CD4-positive, alpha-beta T cell (primary cell): ENCODE results near the gene WWOX. TPM values are rescaled to one million over a fixed set of nuclear protein-coding genes. Genes with fewer than 3 reads are reported as not detected.

Source experiments
- ATAC-seq: fragments of 200-7000 bp; cut with Tn5 transposase; one replicate; pipeline ENCODE4 v1.10.0; 2022; ENCODE audit warnings: mild to moderate bottlenecking; ENCODE audit not compliant: poor library complexity
- CTCF ChIA-PET: fragments of 350-600 bp; sonication (Branson Sonifier 250); formaldehyde crosslinking; loops from one replicate; lab custom pipeline; 2021; ENCODE audit warnings: antibody characterized with exemption, inconsistent platforms; lab: Charles Lee
- POLR2A ChIA-PET: fragments of 350-600 bp; sonication (Branson Sonifier 250); formaldehyde crosslinking; loops from one replicate; lab custom pipeline; 2021; ENCODE audit warnings: antibody characterized with exemption, inconsistent platforms; lab: Charles Lee
- DNase-seq, 14 experiments: peaks; one replicate each; pipeline ENCODE4 v3.0.0-alpha.2; 2013 to 2020; ENCODE audit warnings: mixed read lengths in 2 of 14
- H3K27ac ChIP-seq, 2 donors: one replicate each; pipeline versions ENCODE4 v1.5.1 to v1.7.0; 2013; ENCODE audit warnings: low read length in 2 of 2, low read depth in 1 of 2, mild to moderate bottlenecking in 1 of 2
- H3K27me3 ChIP-seq, 2 experiments: 1 replicate in 1 of 2; 2 replicates in 1 of 2; pipeline versions ENCODE4 v1.6.1 to v1.7.0; 2013; ENCODE audit warnings: low read length in 2 of 2, control low read depth in 1 of 2, mild to moderate bottlenecking in 1 of 2, moderate library complexity in 1 of 2; ENCODE audit not compliant: insufficient read depth in 2 of 2, control insufficient read depth in 1 of 2
- H3K36me3 ChIP-seq: one replicate; pipeline ENCODE4 v1.6.1; 2013; ENCODE audit warnings: low read length, control low read depth; ENCODE audit not compliant: insufficient read depth
- H3K4me1 ChIP-seq: one replicate; pipeline ENCODE4 v1.6.1; 2013; ENCODE audit warnings: low read length, control low read depth; ENCODE audit not compliant: insufficient read depth
- H3K4me3 ChIP-seq: one replicate; pipeline ENCODE4 v1.5.1; 2013; ENCODE audit warnings: mild to moderate bottlenecking, low read length, moderate library complexity
- H3K9me3 ChIP-seq, 2 experiments: 1 replicate in 1 of 2; 2 replicates in 1 of 2; pipeline versions ENCODE4 v1.6.1 to v1.7.0; 2013; ENCODE audit warnings: low read length in 2 of 2, mild to moderate bottlenecking in 2 of 2, control low read depth in 1 of 2, moderate library complexity in 1 of 2; ENCODE audit not compliant: control insufficient read depth in 1 of 2, insufficient read depth in 1 of 2
- H3K27ac Mint-ChIP-seq: one replicate; pipeline ENCODE4 v1.8.0; 2020; ENCODE audit warnings: mixed read lengths
- H3K27me3 Mint-ChIP-seq: one replicate; pipeline ENCODE4 v1.8.0; 2021; ENCODE audit warnings: mixed read lengths
- H3K36me3 Mint-ChIP-seq: one replicate; pipeline ENCODE4 v1.8.0; 2021; ENCODE audit warnings: low read depth, mixed read lengths
- H3K4me1 Mint-ChIP-seq: one replicate; pipeline ENCODE4 v1.8.0; 2021; ENCODE audit warnings: low read depth, mixed read lengths
- H3K4me3 Mint-ChIP-seq: one replicate; pipeline ENCODE4 v1.8.0; 2020; ENCODE audit warnings: mild to moderate bottlenecking, mixed read lengths
- H3K9me3 Mint-ChIP-seq: one replicate; pipeline ENCODE4 v1.8.0; 2020; ENCODE audit warnings: mixed read lengths
- intact Hi-C, 2 experiments: fragments of 100-400 bp; cut with DNase I in 1 of 2; cut with micrococcal nuclease in 1 of 2; formaldehyde crosslinking; loops; one replicate each; pipeline versions ENCODE4 v1.15.1 to v1.9.0; 2023 to 2025; cut with DNase I, micrococcal nuclease
- total RNA-seq, 174 experiments: library from RNA in 2 of 174; stranded (reverse) in 2 of 174; gene quantifications; one replicate each; pipeline ENCODE4 v1.2.3 and lab custom pipeline; 2021 to 2026
- TF ChIP-seq, protein P1 (sequence below): fragments of 200-600 bp; IDR thresholded peaks from one replicate; pipeline ENCODE4 v1.8.0; 2022; ENCODE audit warnings: antibody characterized with exemption, mild to moderate bottlenecking

The WWOX gene
- total RNA-seq, 2 experiments from 2014 or later, result 19.3 to 21.7 TPM

DNA sequence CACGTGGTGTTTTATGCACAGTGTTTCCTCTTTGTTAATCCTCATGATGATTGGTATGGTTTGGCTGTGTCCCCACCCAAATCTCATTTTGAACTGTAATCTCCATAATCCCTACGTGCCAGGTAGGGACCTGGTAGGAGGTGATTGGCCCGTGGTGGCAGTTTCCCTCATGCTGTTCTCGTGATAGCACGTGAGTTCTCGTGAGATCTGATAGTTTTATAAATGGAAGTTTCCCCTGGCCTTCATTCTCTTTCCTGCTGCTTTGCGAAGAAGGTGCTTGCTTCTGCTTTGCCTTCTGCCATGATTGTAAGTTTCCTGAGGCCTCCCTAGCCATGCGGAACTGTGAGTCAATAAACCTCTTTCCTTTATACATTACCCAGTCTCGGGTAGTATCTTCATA, 115.8 kb downstream of the WWOX start:
- Histone ChIP-seq H3K4me1 (no peaks in the 10 kb centered on the region), H3K4me3 (no peak overlapping the region), H3K27ac (no peak overlapping the region), H3K9me3 (peaks cover 0 to 4% of the 10 kb centered on the region in 2 experiments), H3K36me3 (no peaks in the 10 kb centered on the region), H3K27me3 (no peaks in the 10 kb centered on the region)
- H3K27ac Mint-ChIP-seq, result no peak overlapping the region
- no peaks in the 10 kb centered on the region for H3K4me1 Mint-ChIP-seq
- no peaks in the 10 kb centered on the region for H3K27me3 Mint-ChIP-seq
- DNase-seq, result no peak
- TF ChIP-seq, protein P1, sequence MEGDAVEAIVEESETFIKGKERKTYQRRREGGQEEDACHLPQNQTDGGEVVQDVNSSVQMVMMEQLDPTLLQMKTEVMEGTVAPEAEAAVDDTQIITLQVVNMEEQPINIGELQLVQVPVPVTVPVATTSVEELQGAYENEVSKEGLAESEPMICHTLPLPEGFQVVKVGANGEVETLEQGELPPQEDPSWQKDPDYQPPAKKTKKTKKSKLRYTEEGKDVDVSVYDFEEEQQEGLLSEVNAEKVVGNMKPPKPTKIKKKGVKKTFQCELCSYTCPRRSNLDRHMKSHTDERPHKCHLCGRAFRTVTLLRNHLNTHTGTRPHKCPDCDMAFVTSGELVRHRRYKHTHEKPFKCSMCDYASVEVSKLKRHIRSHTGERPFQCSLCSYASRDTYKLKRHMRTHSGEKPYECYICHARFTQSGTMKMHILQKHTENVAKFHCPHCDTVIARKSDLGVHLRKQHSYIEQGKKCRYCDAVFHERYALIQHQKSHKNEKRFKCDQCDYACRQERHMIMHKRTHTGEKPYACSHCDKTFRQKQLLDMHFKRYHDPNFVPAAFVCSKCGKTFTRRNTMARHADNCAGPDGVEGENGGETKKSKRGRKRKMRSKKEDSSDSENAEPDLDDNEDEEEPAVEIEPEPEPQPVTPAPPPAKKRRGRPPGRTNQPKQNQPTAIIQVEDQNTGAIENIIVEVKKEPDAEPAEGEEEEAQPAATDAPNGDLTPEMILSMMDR, result no peak
- ChIA-PET POLR2A (no interaction called here), CTCF (no interaction called here)
- H3K36me3 Mint-ChIP-seq, result no peaks in the 10 kb centered on the region
- H3K4me3 Mint-ChIP-seq, result no peak overlapping the region
- intact Hi-C loops, result no loop called here
- H3K9me3 Mint-ChIP-seq, result no peaks in the 10 kb centered on the region
- no peak for ATAC-seq

DNA sequence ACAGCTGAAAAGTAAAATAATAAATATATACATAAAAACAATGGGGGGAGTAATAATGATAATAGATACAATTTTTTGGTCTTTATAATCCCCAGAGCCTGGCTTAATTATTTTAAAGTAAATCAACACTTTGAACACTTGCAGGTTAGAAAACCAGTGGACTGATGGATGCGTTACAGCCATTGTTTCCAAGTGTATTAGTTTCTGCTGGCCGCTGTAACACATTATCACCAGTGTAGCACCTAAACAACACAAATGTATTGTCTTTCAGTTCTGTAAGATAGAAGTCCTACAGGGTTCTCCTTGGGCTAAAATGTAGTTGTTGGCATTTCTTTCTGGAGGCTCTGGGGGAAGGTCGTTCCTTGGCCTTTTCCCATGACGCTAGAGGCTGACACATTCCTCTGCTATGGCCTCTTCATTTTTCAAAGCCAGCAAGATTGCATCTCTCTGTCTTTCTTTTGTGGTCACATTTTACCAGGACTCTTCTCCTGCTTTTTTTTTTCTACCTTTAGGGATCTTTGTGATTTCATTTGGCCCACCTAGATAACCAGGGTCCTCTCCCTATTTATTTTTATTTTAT, 116.8 kb downstream of the WWOX start:
- intact Hi-C loops, result no loop called here
- H3K27ac ChIP-seq, result no peak overlapping the region
- ChIA-PET POLR2A (no interaction called here), CTCF (no interaction called here)
- peaks cover 0 to 4% of the 10 kb centered on the region in 2 experiments for H3K9me3 ChIP-seq
- no peaks in the 10 kb centered on the region for H3K36me3 ChIP-seq
- ATAC-seq, result no peak
- no peaks in the 10 kb centered on the region for H3K27me3 Mint-ChIP-seq
- H3K36me3 Mint-ChIP-seq, result no peaks in the 10 kb centered on the region
- no peaks in the 10 kb centered on the region for H3K4me1 Mint-ChIP-seq
- H3K27ac Mint-ChIP-seq, result no peak overlapping the region
- no peak for DNase-seq
- no peaks in the 10 kb centered on the region for H3K4me1 ChIP-seq
- no peaks in the 10 kb centered on the region for H3K9me3 Mint-ChIP-seq
- H3K4me3 ChIP-seq, result no peak overlapping the region
- H3K27me3 ChIP-seq, result no peaks in the 10 kb centered on the region
- TF ChIP-seq, protein P1, result no peak
- no peak overlapping the region for H3K4me3 Mint-ChIP-seq

DNA sequence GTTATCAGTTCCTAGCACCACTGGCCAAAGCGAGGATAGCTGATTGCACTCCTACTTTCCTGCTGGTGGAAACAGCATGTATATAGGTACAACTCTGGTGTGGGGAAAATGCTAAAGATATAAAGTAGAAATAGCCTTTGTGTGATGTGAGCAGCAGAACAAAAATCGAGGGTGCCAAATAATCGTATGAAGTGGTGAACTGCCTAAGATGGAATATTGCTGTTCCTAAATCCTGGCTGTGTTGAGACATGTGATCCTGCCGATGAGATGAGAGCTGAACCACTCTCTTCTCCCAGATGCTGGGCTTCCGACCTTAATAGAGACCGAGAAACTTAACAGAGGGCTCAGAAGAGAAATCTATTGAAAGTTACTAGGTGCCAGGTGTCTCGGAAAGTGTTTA, 117.8 kb downstream of the WWOX start:
- Mint-ChIP-seq H3K4me1 (no peaks in the 10 kb centered on the region), H3K36me3 (no peaks in the 10 kb centered on the region), H3K27me3 (no peaks in the 10 kb centered on the region), H3K27ac (no peak overlapping the region), H3K9me3 (no peaks in the 10 kb centered on the region), H3K4me3 (no peak overlapping the region)
- POLR2A ChIA-PET, result no interaction called here
- ATAC-seq (no peak), DNase-seq (no peak)
- intact Hi-C loops, result no loop called here
- no peaks in the 10 kb centered on the region for H3K27me3 ChIP-seq
- no peak overlapping the region for H3K4me3 ChIP-seq
- H3K4me1 ChIP-seq, result no peaks in the 10 kb centered on the region
- TF ChIP-seq, protein P1, result no peak
- H3K27ac ChIP-seq, result no peak overlapping the region
- peaks cover 0 to 4% of the 10 kb centered on the region in 2 experiments for H3K9me3 ChIP-seq
- CTCF ChIA-PET, result no interaction called here
- no peaks in the 10 kb centered on the region for H3K36me3 ChIP-seq
